Caco-2 (cell line): Measurements from ENCODE around the gene PLEKHH2. TPM values are rescaled to one million over a fixed set of nuclear protein-coding genes. Genes with fewer than 3 reads are reported as not detected.

Source experiments
- BruUV-seq: library from RNA; stranded (reverse); fragments of 400-500 nt; replicated peaks from 2 replicates; lab custom pipeline; 2021; lab: Mats Ljungman, UMichigan
- CTCF ChIA-PET: fragments of 300-600 bp; sonication (Branson Sonifier 250); formaldehyde crosslinking; loops from one replicate; lab custom pipeline; 2022; ENCODE audit warnings: antibody characterized with exemption; lab: Charles Lee
- POLR2A ChIA-PET: fragments of 300-600 bp; sonication (Branson Sonifier 250); formaldehyde crosslinking; loops from one replicate; lab custom pipeline; 2022; ENCODE audit warnings: antibody characterized with exemption; lab: Charles Lee
- DNase-seq, 2 experiments: peaks; one replicate each; pipeline versions ENCODE4 v3.0.0 to v3.0.0-alpha.2; 2020 to 2022
- H3K27me3 ChIP-seq: replicated peaks from 2 replicates; pipeline ENCODE4 v1.6.0; 2011; ENCODE audit warnings: low read length; ENCODE audit not compliant: control insufficient read depth, insufficient read depth
- H3K36me3 ChIP-seq: 2 replicates; pipeline ENCODE4 v1.5.1; 2011; ENCODE audit warnings: low read length; ENCODE audit not compliant: control insufficient read depth, insufficient read depth
- H3K4me1 ChIP-seq: fragments of 250-450 bp; sonication (Bioruptor Pico); 2 replicates; pipeline ENCODE4 v1.5.1; 2020; ENCODE audit warnings: mild to moderate bottlenecking
- H3K4me3 ChIP-seq: 2 replicates; pipeline ENCODE4 v1.5.1; 2011; ENCODE audit warnings: low read depth, mild to moderate bottlenecking, control low read depth, low read length
- H3K9me3 ChIP-seq: fragments of 250-450 bp; sonication (Bioruptor Pico); 2 replicates; pipeline ENCODE4 v1.5.1; 2020; ENCODE audit warnings: mild to moderate bottlenecking, moderate library complexity
- H3K27ac Mint-ChIP-seq: one replicate; pipeline ENCODE4 v1.8.0; 2022; ENCODE audit warnings: mixed read lengths; ENCODE audit not compliant: unreplicated experiment
- H3K27me3 Mint-ChIP-seq: one replicate; pipeline ENCODE4 v1.8.0; 2022; ENCODE audit warnings: mixed read lengths; ENCODE audit not compliant: insufficient read depth, unreplicated experiment
- H3K36me3 Mint-ChIP-seq: one replicate; pipeline ENCODE4 v1.8.0; 2022; ENCODE audit warnings: mild to moderate bottlenecking, mixed read lengths; ENCODE audit not compliant: insufficient read depth, unreplicated experiment
- H3K4me1 Mint-ChIP-seq: one replicate; pipeline ENCODE4 v1.8.0; 2022; ENCODE audit warnings: low read depth, mixed read lengths; ENCODE audit not compliant: unreplicated experiment
- H3K4me3 Mint-ChIP-seq: one replicate; pipeline ENCODE4 v1.8.0; 2022; ENCODE audit warnings: mild to moderate bottlenecking, moderate library complexity, mixed read lengths; ENCODE audit not compliant: unreplicated experiment
- H3K9me3 Mint-ChIP-seq: one replicate; pipeline ENCODE4 v1.8.0; 2022; ENCODE audit warnings: mixed read lengths; ENCODE audit not compliant: unreplicated experiment
- intact Hi-C: fragments of 100-400 bp; cut with micrococcal nuclease; formaldehyde crosslinking; loops from one replicate; pipeline ENCODE4 v1.10.0; 2022; ENCODE audit not compliant: unreplicated experiment
- total RNA-seq: library from RNA; stranded (reverse); gene quantifications from 2 replicates; pipeline ENCODE4 v1.2.3, GENCODE V29; 2022
- TF ChIP-seq, protein P1 (sequence below), 2 experiments: fragments of 200-600 bp in 1 of 2; IDR thresholded peaks; 1 replicate in 1 of 2; 2 replicates in 1 of 2; pipeline versions ENCODE4 v1.5.1 to v1.8.0; 2011 to 2022; ENCODE audit warnings: antibody characterized with exemption in 1 of 2, control low read depth in 1 of 2, inconsistent platforms in 1 of 2, low read depth in 1 of 2, low read length in 1 of 2, mild to moderate bottlenecking in 1 of 2, moderate library complexity in 1 of 2; ENCODE audit not compliant: insufficient read depth in 1 of 2, severe bottlenecking in 1 of 2, unreplicated experiment in 1 of 2

PLEKHH2 gene
- total RNA-seq, 1 experiment from 2014 or later, result 1.5 TPM

DNA sequence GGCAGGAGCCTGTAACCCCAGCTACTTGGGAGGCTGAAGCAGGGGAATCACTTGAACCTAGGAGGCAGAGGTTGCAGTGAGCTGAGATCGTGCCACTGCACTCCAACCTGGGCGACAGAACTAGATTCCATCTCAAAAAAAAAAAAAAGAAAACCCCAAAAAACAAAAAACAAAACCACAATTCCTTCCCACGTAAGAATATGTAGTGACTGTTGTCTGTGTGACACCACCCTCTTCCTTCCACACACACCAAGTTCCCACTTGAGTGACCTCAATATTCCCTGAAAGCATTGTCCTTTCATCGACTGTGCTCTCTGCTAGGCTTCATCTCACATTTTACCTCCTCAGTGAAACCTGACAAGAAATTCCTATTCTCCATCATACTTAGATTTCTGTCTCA lies 32.4 kb upstream of the PLEKHH2 start:
- TF ChIP-seq, protein P1, sequence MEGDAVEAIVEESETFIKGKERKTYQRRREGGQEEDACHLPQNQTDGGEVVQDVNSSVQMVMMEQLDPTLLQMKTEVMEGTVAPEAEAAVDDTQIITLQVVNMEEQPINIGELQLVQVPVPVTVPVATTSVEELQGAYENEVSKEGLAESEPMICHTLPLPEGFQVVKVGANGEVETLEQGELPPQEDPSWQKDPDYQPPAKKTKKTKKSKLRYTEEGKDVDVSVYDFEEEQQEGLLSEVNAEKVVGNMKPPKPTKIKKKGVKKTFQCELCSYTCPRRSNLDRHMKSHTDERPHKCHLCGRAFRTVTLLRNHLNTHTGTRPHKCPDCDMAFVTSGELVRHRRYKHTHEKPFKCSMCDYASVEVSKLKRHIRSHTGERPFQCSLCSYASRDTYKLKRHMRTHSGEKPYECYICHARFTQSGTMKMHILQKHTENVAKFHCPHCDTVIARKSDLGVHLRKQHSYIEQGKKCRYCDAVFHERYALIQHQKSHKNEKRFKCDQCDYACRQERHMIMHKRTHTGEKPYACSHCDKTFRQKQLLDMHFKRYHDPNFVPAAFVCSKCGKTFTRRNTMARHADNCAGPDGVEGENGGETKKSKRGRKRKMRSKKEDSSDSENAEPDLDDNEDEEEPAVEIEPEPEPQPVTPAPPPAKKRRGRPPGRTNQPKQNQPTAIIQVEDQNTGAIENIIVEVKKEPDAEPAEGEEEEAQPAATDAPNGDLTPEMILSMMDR (IDR thresholded peaks at IDR 0.05; ENCODE audit: insufficient read depth in 1 of 2, low read depth in 1 of 2, low read length in 1 of 2, severe bottlenecking in 1 of 2, unreplicated experiment in 1 of 2), result no peak
- POLR2A ChIA-PET, result interaction anchor here (1.2 kb wide), 1 partner anchor 9 kb away, joined by 13 read pairs; the partner anchor contains the start of gene THADA
- intact Hi-C loops, result no loop called here

DNA sequence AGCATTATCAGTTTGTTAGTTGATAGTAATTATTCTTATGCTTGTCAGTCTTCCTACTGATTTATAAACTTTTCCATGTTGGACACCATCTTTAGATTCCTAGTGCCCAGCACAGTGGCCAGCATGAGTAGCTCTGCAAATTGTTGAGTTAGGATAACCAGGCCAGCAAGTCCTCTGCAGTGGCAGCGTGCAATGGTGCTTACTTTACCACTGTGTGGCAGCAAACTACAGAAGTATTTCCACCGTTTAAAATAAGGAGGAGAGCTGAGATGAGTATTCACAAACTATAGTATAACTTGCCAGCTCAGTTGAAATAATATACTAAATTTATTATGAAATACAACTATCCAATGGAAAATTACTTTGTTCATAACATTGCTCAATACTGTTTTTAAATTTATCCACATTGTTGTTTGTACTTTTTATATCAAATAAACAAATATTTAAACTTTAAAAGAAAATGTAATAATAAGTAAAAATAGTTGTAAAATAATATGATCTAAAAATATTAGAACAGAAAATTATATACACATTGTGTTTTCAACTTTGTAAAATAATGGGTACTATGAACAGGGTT lies 31.9 kb upstream of the PLEKHH2 start:
- TF ChIP-seq, protein P1 (IDR thresholded peaks at IDR 0.05; ENCODE audit: insufficient read depth in 1 of 2, low read depth in 1 of 2, low read length in 1 of 2, severe bottlenecking in 1 of 2, unreplicated experiment in 1 of 2), result peak; percentile 44 to 79
- BruUV-seq, result no TSS peak
- no peaks in the 10 kb centered on the region for H3K27me3 Mint-ChIP-seq
- intact Hi-C loops, result no loop called here
- H3K36me3 ChIP-seq, result no peaks in the 10 kb centered on the region
- peak; percentile 54 to 56 for DNase-seq
- no peaks in the 10 kb centered on the region for H3K9me3 ChIP-seq
- no peak overlapping the region for H3K27ac Mint-ChIP-seq
- POLR2A ChIA-PET, result interaction anchor here (1.2 kb wide), 1 partner anchor 9 kb away, joined by 13 read pairs; the partner anchor contains the start of gene THADA
- H3K27me3 ChIP-seq, result no peaks in the 10 kb centered on the region
- H3K4me1 ChIP-seq, result no peaks in the 10 kb centered on the region
- no peak overlapping the region for H3K4me3 Mint-ChIP-seq
- no peak overlapping the region for H3K4me3 ChIP-seq
- CTCF ChIA-PET, result interaction anchor here (0.5 to 1.6 kb wide), 11 partner anchors 9 to 1245 kb away, joined by 3 to 13 read pairs (median 3); partner anchors contain the start of genes DYNC2LI1 and THADA
- peaks cover under 1% of the 10 kb centered on the region for H3K36me3 Mint-ChIP-seq
- H3K9me3 Mint-ChIP-seq, result no peaks in the 10 kb centered on the region
- peaks cover 13% of the 10 kb centered on the region for H3K4me1 Mint-ChIP-seq

More for the DNA sequence above, 32.4 kb upstream of the PLEKHH2 start:
- Mint-ChIP-seq H3K4me3 (no peak overlapping the region), H3K9me3 (no peaks in the 10 kb centered on the region), H3K27ac (no peak overlapping the region), H3K4me1 (peaks cover 17% of the 10 kb centered on the region), H3K27me3 (no peaks in the 10 kb centered on the region), H3K36me3 (peaks cover 6% of the 10 kb centered on the region)
- Histone ChIP-seq H3K4me1 (peaks cover 1% of the 10 kb centered on the region; the same call in 1 of the 2 replicates), H3K36me3 (no peaks in the 10 kb centered on the region), H3K9me3 (no peaks in the 10 kb centered on the region), H3K27me3 (no peaks in the 10 kb centered on the region), H3K4me3 (no peak overlapping the region)
- CTCF ChIA-PET, result interaction anchor here (0.5 to 1.6 kb wide), 10 partner anchors 9 to 1244 kb away, joined by 3 to 13 read pairs (median 4); partner anchors contain the start of genes DYNC2LI1 and THADA
- DNase-seq, result no peak
- no TSS peak for BruUV-seq

DNA sequence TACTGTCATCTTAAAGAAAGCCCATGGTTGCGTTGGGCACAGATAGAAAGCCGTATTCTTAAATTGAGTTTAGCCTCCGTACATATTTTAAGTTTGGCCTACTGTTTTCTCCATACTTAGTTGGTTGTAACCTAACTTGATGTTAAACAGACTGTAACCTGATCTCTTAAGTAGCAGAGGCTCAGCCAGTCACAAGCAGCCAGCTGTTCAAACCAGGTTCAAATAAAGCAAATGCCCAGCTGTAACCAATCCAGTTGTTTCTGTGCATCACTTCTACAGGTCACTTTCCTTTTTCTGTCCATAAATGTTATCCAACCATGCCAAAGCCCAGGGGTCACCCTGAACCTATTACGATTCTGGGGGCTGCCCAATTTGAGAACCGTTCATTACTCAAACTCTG lies 31.2 kb upstream of the PLEKHH2 start:
- Mint-ChIP-seq H3K36me3 (no peaks in the 10 kb centered on the region), H3K4me3 (no peak overlapping the region), H3K27me3 (no peaks in the 10 kb centered on the region), H3K27ac (no peak overlapping the region), H3K4me1 (peaks cover 11% of the 10 kb centered on the region), H3K9me3 (no peaks in the 10 kb centered on the region)
- BruUV-seq, result no TSS peak
- POLR2A ChIA-PET, result interaction anchor here (1.2 kb wide), 1 partner anchor 10 kb away, joined by 13 read pairs; the partner anchor contains the start of gene THADA
- CTCF ChIA-PET, result interaction anchor here (1.6 kb wide), 1 partner anchor 241 kb away, joined by 5 read pairs; no protein-coding TSS in a partner anchor
- H3K9me3 ChIP-seq, result no peaks in the 10 kb centered on the region
- DNase-seq, result no peak
- no peaks in the 10 kb centered on the region for H3K36me3 ChIP-seq
- TF ChIP-seq, protein P1 (IDR thresholded peaks at IDR 0.05; ENCODE audit: insufficient read depth in 1 of 2, low read depth in 1 of 2, low read length in 1 of 2, severe bottlenecking in 1 of 2, unreplicated experiment in 1 of 2), result no peak
- no peak overlapping the region for H3K4me3 ChIP-seq
- no peaks in the 10 kb centered on the region for H3K4me1 ChIP-seq
- intact Hi-C loops, result no loop called here
- no peaks in the 10 kb centered on the region for H3K27me3 ChIP-seq
